Upper lobe of right lung (tissue), 1 donor: ENCODE measurements around the gene ZFHX2. TPM values are rescaled to one million over a fixed set of nuclear protein-coding genes. Genes with fewer than 3 reads are reported as not detected.

Source experiments
- ATAC-seq: fragments of 200-7000 bp; cut with Tn5 transposase; one replicate; pipeline ENCODE4 v1.9.1; 2020; ENCODE audit warnings: mild to moderate bottlenecking, moderate library complexity
- DNase-seq: peaks from one replicate; pipeline ENCODE4 v3.0.0-alpha.2; 2020
- H3K27ac ChIP-seq: fragments of 200-600 bp; one replicate; pipeline ENCODE4 v1.8.0; 2022
- H3K27me3 ChIP-seq: fragments of 200-600 bp; one replicate; pipeline ENCODE4 v1.8.0; 2022; ENCODE audit warnings: mild to moderate bottlenecking
- H3K36me3 ChIP-seq: fragments of 200-600 bp; one replicate; pipeline ENCODE4 v1.8.0; 2022
- H3K4me1 ChIP-seq: fragments of 200-600 bp; one replicate; pipeline ENCODE4 v1.8.0; 2022
- H3K4me3 ChIP-seq: fragments of 200-600 bp; one replicate; pipeline ENCODE4 v1.8.0; 2022; ENCODE audit warnings: mild to moderate bottlenecking
- H3K9me3 ChIP-seq: fragments of 200-600 bp; one replicate; pipeline ENCODE4 v1.8.0; 2022
- CTCF ChIP-seq: fragments of 200-600 bp; IDR thresholded peaks from one replicate; pipeline ENCODE4 v1.8.0; 2022; ENCODE audit warnings: antibody characterized with exemption
- intact Hi-C: fragments of 100-400 bp; cut with DNase I; formaldehyde crosslinking; loops from one replicate; pipeline ENCODE4 v1.11.0; 2022
- total RNA-seq: library from RNA; stranded (reverse); fragmentation: NEBNext Ultra II Directional; extraction: Animal tissue kit (Norgen Biotek cat#: 25700); gene quantifications from one replicate; pipeline ENCODE4 v1.2.1, GENCODE V29; 2021
- donor health status: DM: no; HTN: yes; CAD: no; lungs with severe emphysema.

ZFHX2 gene
- total RNA-seq, 1 donor from 2014 or later, result 2.3 TPM

- no peaks in the 10 kb centered on the region for H3K27me3 ChIP-seq
- intact Hi-C loops, result no loop called here
- no peak for ATAC-seq
- H3K4me3 ChIP-seq, result no peak overlapping the region
- H3K36me3 ChIP-seq, result no peaks in the 10 kb centered on the region
- no peak overlapping the region for H3K27ac ChIP-seq
- no peak for TF ChIP-seq CTCF
- no peaks in the 10 kb centered on the region for H3K4me1 ChIP-seq
- H3K9me3 ChIP-seq, result no peaks in the 10 kb centered on the region
- no peak for DNase-seq
Measured at GRCh38 chr14:23523229-23524016, 28.1 kb downstream of the ZFHX2 start.

GRCh38 chr14:23522643-23523198 is 28.8 kb downstream of the ZFHX2 start:
- H3K9me3 ChIP-seq, result no peaks in the 10 kb centered on the region
- DNase-seq (no peak), ATAC-seq (no peak)
- no peak for TF ChIP-seq CTCF
- no peaks in the 10 kb centered on the region for H3K36me3 ChIP-seq
- no peaks in the 10 kb centered on the region for H3K4me1 ChIP-seq
- H3K4me3 ChIP-seq, result no peak overlapping the region
- no peak overlapping the region for H3K27ac ChIP-seq
- intact Hi-C loops, result no loop called here
- H3K27me3 ChIP-seq, result no peaks in the 10 kb centered on the region

GRCh38 chr14:23521785-23522640 is 29.6 kb downstream of the ZFHX2 start:
- no peak for DNase-seq
- Histone ChIP-seq H3K4me3 (no peak overlapping the region), H3K9me3 (no peaks in the 10 kb centered on the region), H3K4me1 (no peaks in the 10 kb centered on the region), H3K27ac (no peak overlapping the region), H3K36me3 (no peaks in the 10 kb centered on the region), H3K27me3 (no peaks in the 10 kb centered on the region)
- no peak for ATAC-seq
- intact Hi-C loops, result no loop called here
- no peak for TF ChIP-seq CTCF

- ATAC-seq, result no peak
Measured at GRCh38 chr14:23520899-23521533, 30.5 kb downstream of the ZFHX2 start.

More at GRCh38 chr14:23520899-23521533, 30.5 kb downstream of the ZFHX2 start:
- no peak overlapping the region for H3K27ac ChIP-seq
- H3K4me3 ChIP-seq, result no peak overlapping the region
- intact Hi-C loops, result no loop called here
- no peak for DNase-seq
- no peaks in the 10 kb centered on the region for H3K9me3 ChIP-seq
- H3K36me3 ChIP-seq, result no peaks in the 10 kb centered on the region
- no peak for TF ChIP-seq CTCF
- no peaks in the 10 kb centered on the region for H3K4me1 ChIP-seq
- H3K27me3 ChIP-seq, result no peaks in the 10 kb centered on the region
